SK-N-MC (cell line): Measurements from ENCODE around the gene BCCIP.

Source experiments
- DNase-seq: peaks from one replicate; pipeline ENCODE4 v3.0.0-alpha.2; 2011; ENCODE audit warnings: low read depth, low spot score
- H3K27ac ChIP-seq: fragments of 200-600 bp; sonication (generic); 2 replicates; pipeline ENCODE4 v1.5.1; 2016; ENCODE audit warnings: mixed run types
- H3K36me3 ChIP-seq: fragments of 200-600 bp; sonication (generic); 2 replicates; pipeline ENCODE4 v1.6.1; 2017; ENCODE audit warnings: antibody characterized with exemption, low read length, mixed read lengths; ENCODE audit not compliant: insufficient read depth
- H3K4me3 ChIP-seq: fragments of 200-600 bp; sonication (generic); 2 replicates; pipeline ENCODE4 v1.5.1; 2016
- H3K9ac ChIP-seq: fragments of 200-600 bp; sonication (generic); 2 replicates; pipeline ENCODE4 v1.8.0; 2017; ENCODE audit warnings: mixed run types, mixed read lengths; ENCODE audit not compliant: insufficient read length
- H3K9me3 ChIP-seq: fragments of 200-600 bp; sonication (generic); 2 replicates; pipeline ENCODE4 v1.6.1; 2017; ENCODE audit warnings: low read depth, mild to moderate bottlenecking, antibody characterized with exemption, low read length, moderate library complexity, mixed read lengths
- EZH2 ChIP-seq: fragments of 200-600 bp; sonication (generic); IDR thresholded peaks from one replicate; pipeline ENCODE4 v1.6.1; 2017; ENCODE audit warnings: antibody characterized with exemption
- FOXP2 ChIP-seq: optimal IDR thresholded peaks from 2 replicates; pipeline ENCODE3; 2011; ENCODE audit warnings: mild to moderate bottlenecking, moderate library complexity; ENCODE audit not compliant: insufficient read depth; ENCODE audit errors: extremely low read length, control extremely low read depth
- POLR2AphosphoS5 ChIP-seq: IDR thresholded peaks from 2 replicates; pipeline ENCODE4 v1.6.1; 2012; ENCODE audit warnings: mild to moderate bottlenecking, low read depth, low read length, borderline replicate concordance

The BCCIP gene

GRCh38 chr10:125808047-125808446 lies 15.3 kb upstream of the BCCIP start:
- H3K9me3 ChIP-seq, result no peaks in the 10 kb centered on the region
- H3K9ac ChIP-seq, result no peak overlapping the region
- H3K27ac ChIP-seq, result no peak overlapping the region
- no peak for DNase-seq
- no peaks in the 10 kb centered on the region for H3K36me3 ChIP-seq
- no peak for TF ChIP-seq POLR2AphosphoS5
- no peak for TF ChIP-seq FOXP2
- no peak for TF ChIP-seq EZH2
- no peak overlapping the region for H3K4me3 ChIP-seq

GRCh38 chr10:125811251-125811650 lies 12.1 kb upstream of the BCCIP start:
- Histone ChIP-seq H3K4me3 (no peak overlapping the region), H3K9me3 (no peaks in the 10 kb centered on the region), H3K27ac (no peak overlapping the region), H3K36me3 (no peaks in the 10 kb centered on the region), H3K9ac (no peak overlapping the region)
- DNase-seq, result no peak
- no peak for TF ChIP-seq FOXP2
- no peak for TF ChIP-seq POLR2AphosphoS5
- no peak for TF ChIP-seq EZH2

- H3K9ac ChIP-seq, result no peak overlapping the region
- H3K36me3 ChIP-seq, result no peaks in the 10 kb centered on the region
- no peak overlapping the region for H3K4me3 ChIP-seq
- H3K27ac ChIP-seq, result no peak overlapping the region
- no peaks in the 10 kb centered on the region for H3K9me3 ChIP-seq
- no peak for DNase-seq
- TF ChIP-seq POLR2AphosphoS5, result no peak
- TF ChIP-seq FOXP2, result no peak
- no peak for TF ChIP-seq EZH2
Measured at GRCh38 chr10:125812128-125812750, 11.1 kb upstream of the BCCIP start.

GRCh38 chr10:125815764-125816163 lies 7.6 kb upstream of the BCCIP start:
- TF ChIP-seq EZH2, result no peak
- no peak for TF ChIP-seq POLR2AphosphoS5
- no peak for TF ChIP-seq FOXP2
- no peak for DNase-seq
- Histone ChIP-seq H3K9me3 (no peaks in the 10 kb centered on the region), H3K27ac (no peak overlapping the region), H3K4me3 (no peak overlapping the region), H3K36me3 (no peaks in the 10 kb centered on the region), H3K9ac (no peak overlapping the region)

GRCh38 chr10:125816548-125816947 lies 6.8 kb upstream of the BCCIP start:
- Histone ChIP-seq H3K4me3 (no peak overlapping the region), H3K36me3 (no peaks in the 10 kb centered on the region), H3K27ac (no peak overlapping the region), H3K9me3 (no peaks in the 10 kb centered on the region), H3K9ac (no peak overlapping the region)
- TF ChIP-seq EZH2 (no peak), POLR2AphosphoS5 (no peak), FOXP2 (no peak)
- DNase-seq, result no peak

GRCh38 chr10:125817337-125817946 lies 5.9 kb upstream of the BCCIP start:
- TF ChIP-seq POLR2AphosphoS5 (no peak), EZH2 (no peak)
- no peaks in the 10 kb centered on the region for H3K9me3 ChIP-seq
- H3K9ac ChIP-seq, result no peak overlapping the region
- H3K27ac ChIP-seq, result no peak overlapping the region
- H3K36me3 ChIP-seq, result no peaks in the 10 kb centered on the region
- no peak overlapping the region for H3K4me3 ChIP-seq
- DNase-seq, result no peak

- H3K9ac ChIP-seq, result no peak overlapping the region
- DNase-seq, result no peak
- TF ChIP-seq EZH2 (no peak), POLR2AphosphoS5 (no peak), FOXP2 (no peak)
- peaks cover 4% of the 10 kb centered on the region; the same call in 1 of the 2 replicates for H3K36me3 ChIP-seq
- H3K9me3 ChIP-seq, result no peaks in the 10 kb centered on the region
- H3K4me3 ChIP-seq, result no peak overlapping the region
- no peak overlapping the region for H3K27ac ChIP-seq
Measured at GRCh38 chr10:125820701-125821100, 2.6 kb upstream of the BCCIP start.

- H3K4me3 ChIP-seq, result peak overlapping the region; percentile 89
- TF ChIP-seq POLR2AphosphoS5 (no peak), FOXP2 (no peak), EZH2 (no peak)
- DNase-seq, result no peak
- peak overlapping the region; percentile 91 for H3K9ac ChIP-seq
- H3K9me3 ChIP-seq, result no peaks in the 10 kb centered on the region
- H3K27ac ChIP-seq, result no peak overlapping the region
- peaks cover 29% of the 10 kb centered on the region for H3K36me3 ChIP-seq
Measured at GRCh38 chr10:125823663-125824251, 411 bp downstream of the BCCIP start.
